DND-41 (cell line): ENCODE data around the gene ABHD1.

Experiments
- ATAC-seq: fragments of 200-7000 bp; cut with Tn5 transposase; 3 replicates; pipeline ENCODE4 v1.9.1; 2021; ENCODE audit warnings: low read depth; ENCODE audit not compliant: insufficient read depth
- DNase-seq: peaks from one replicate; pipeline ENCODE4 v3.0.0-alpha.2; 2020
- H2AFZ ChIP-seq: 2 replicates; pipeline ENCODE4 v1.6.0; 2012; ENCODE audit warnings: low read depth, low read length
- H3K27ac ChIP-seq: 2 replicates; pipeline ENCODE4 v1.5.1; 2012; ENCODE audit warnings: low read length, inconsistent platforms
- H3K27me3 ChIP-seq: fragments of 200-600 bp; sonication (generic); 2 replicates; pipeline ENCODE4 v1.6.0; 2012; ENCODE audit warnings: low read length, mild to moderate bottlenecking, inconsistent platforms; ENCODE audit not compliant: insufficient read depth, poor library complexity
- H3K36me3 ChIP-seq: 2 replicates; pipeline ENCODE4 v1.5.1; 2012; ENCODE audit warnings: low read length, inconsistent platforms; ENCODE audit not compliant: insufficient read depth
- H3K4me1 ChIP-seq: 2 replicates; pipeline ENCODE4 v1.5.1; 2012; ENCODE audit warnings: mild to moderate bottlenecking, low read length; ENCODE audit not compliant: insufficient read depth
- H3K4me2 ChIP-seq: 2 replicates; pipeline ENCODE4 v1.6.0; 2012; ENCODE audit warnings: mild to moderate bottlenecking, moderate library complexity, low read length, inconsistent platforms; ENCODE audit not compliant: insufficient read depth
- H3K4me3 ChIP-seq, 2 experiments: fragments of 200-600 bp in 1 of 2; shearing (Covaris generic) in 1 of 2; 2 replicates each; pipeline ENCODE4 v1.5.1; 2012 to 2016; ENCODE audit warnings: inconsistent platforms in 2 of 2, low read length in 2 of 2, mild to moderate bottlenecking in 2 of 2, low read depth in 1 of 2, moderate library complexity in 1 of 2
- H3K79me2 ChIP-seq: 2 replicates; pipeline ENCODE4 v1.6.0; 2012; ENCODE audit warnings: low read length, inconsistent platforms; ENCODE audit not compliant: insufficient read depth
- H3K9ac ChIP-seq: 2 replicates; pipeline ENCODE4 v1.6.0; 2012; ENCODE audit warnings: low read depth, mild to moderate bottlenecking, inconsistent platforms, low read length, moderate library complexity
- H3K9me3 ChIP-seq: 2 replicates; pipeline ENCODE4 v1.5.1; 2012; ENCODE audit warnings: low read length, moderate library complexity, mild to moderate bottlenecking, inconsistent platforms; ENCODE audit not compliant: insufficient read depth, severe bottlenecking
- H4K20me1 ChIP-seq: 2 replicates; pipeline ENCODE4 v1.6.0; 2012; ENCODE audit warnings: low read length; ENCODE audit not compliant: insufficient read depth
- CTCF ChIP-seq: IDR thresholded peaks from 2 replicates; pipeline ENCODE4 v1.5.1; 2012; ENCODE audit warnings: borderline replicate concordance, low read length, moderate library complexity, mild to moderate bottlenecking; ENCODE audit not compliant: poor library complexity, severe bottlenecking; ENCODE audit errors: extremely low read depth
- EZH2 ChIP-seq: IDR thresholded peaks from 3 replicates; pipeline ENCODE4 v1.6.1; 2012; ENCODE audit warnings: borderline replicate concordance, low read depth, mild to moderate bottlenecking, moderate library complexity, low read length, inconsistent platforms; ENCODE audit not compliant: severe bottlenecking

ABHD1 gene

GRCh38 chr2:27086724-27087593 lies 36.7 kb upstream of the ABHD1 start, which contains the start of gene KHK:
Gene KHK (plus strand): TSS chr2:27086772. CDS start chr2:27087260, 488 bp downstream.
- H3K79me2 ChIP-seq = peaks cover 10% of the 10 kb centered on the region
- H3K9ac ChIP-seq = peak within 1 kb of the TSS; percentile 95
- H3K4me1 ChIP-seq = peaks cover 55% of the 10 kb centered on the region
- no peaks in the 10 kb centered on the region for H3K27me3 ChIP-seq
- H3K36me3 ChIP-seq = no peaks in the 10 kb centered on the region
- TF ChIP-seq EZH2 (no peak), CTCF (no peak)
- ATAC-seq (no peak; the same call in 1 of the 3 replicates), DNase-seq (no peak)
- peak within 1 kb of the TSS; percentile 96 for H3K4me2 ChIP-seq
- H4K20me1 ChIP-seq = no peaks in the 10 kb centered on the region
- H3K9me3 ChIP-seq = no peaks in the 10 kb centered on the region
- peak within 1 kb of the TSS; percentile 83 for H3K27ac ChIP-seq
- peak within 1 kb of the TSS; percentile 99 for H2AFZ ChIP-seq
- peak within 1 kb of the TSS; percentile 35 to 72; a peak in 3 of 4 replicates for H3K4me3 ChIP-seq

- TF ChIP-seq CTCF = no peak
- TF ChIP-seq EZH2 = no peak
- Histone ChIP-seq H3K36me3 (no peaks in the 10 kb centered on the region), H3K79me2 (peaks cover 10% of the 10 kb centered on the region), H3K4me3 (no peak overlapping the region), H3K4me2 (peak overlapping the region; percentile 96), H3K27me3 (no peaks in the 10 kb centered on the region), H3K4me1 (peaks cover 47% of the 10 kb centered on the region), H2AFZ (no peak overlapping the region), H3K9ac (peak overlapping the region; percentile 95; the same call in 1 of the 2 replicates), H3K9me3 (no peaks in the 10 kb centered on the region), H3K27ac (no peak overlapping the region), H4K20me1 (no peaks in the 10 kb centered on the region)
- DNase-seq (no peak), ATAC-seq (no peak)
Observed at GRCh38 chr2:27087823-27088410, 35.7 kb upstream of the ABHD1 start.

GRCh38 chr2:27088634-27089033 lies 35.0 kb upstream of the ABHD1 start:
- Histone ChIP-seq H4K20me1 (no peaks in the 10 kb centered on the region), H3K4me3 (no peak overlapping the region), H3K9me3 (no peaks in the 10 kb centered on the region), H3K79me2 (peaks cover 10% of the 10 kb centered on the region), H2AFZ (no peak overlapping the region), H3K4me1 (peaks cover 47% of the 10 kb centered on the region), H3K4me2 (peak overlapping the region; percentile 33; the same call in 1 of the 2 replicates), H3K27me3 (no peaks in the 10 kb centered on the region), H3K9ac (no peak overlapping the region), H3K27ac (no peak overlapping the region), H3K36me3 (no peaks in the 10 kb centered on the region)
- no peak for TF ChIP-seq EZH2
- no peak for TF ChIP-seq CTCF
- ATAC-seq (no peak), DNase-seq (no peak)
